T-helper 17 cell (primary cell): ENCODE results near the gene PLA2G4B. TPM values are rescaled to one million over a fixed set of nuclear protein-coding genes. Genes with fewer than 3 reads are reported as not detected.
"Not testable (repeated sequence)": the region's sequence is repeated elsewhere in the genome, so short reads cannot be mapped to it uniquely, and the experiment has no call there.

Experiments used
- ATAC-seq: fragments of 150-1000 bp; cut with Tn5 transposase; 2 replicates; pipeline ENCODE4 v1.10.0; 2021; ENCODE audit warnings: mild to moderate bottlenecking, moderate library complexity
- DNase-seq, 3 donors: peaks; one replicate each; pipeline versions ENCODE4 v3.0.0 to v3.0.0-alpha.2; 2020 to 2021
- H3K9me3 ChIP-seq: one replicate; pipeline ENCODE4 v1.7.0; 2013; ENCODE audit warnings: low read length, mild to moderate bottlenecking; ENCODE audit not compliant: control insufficient read depth, poor library complexity, severe bottlenecking
- H3K27ac Mint-ChIP-seq: one replicate; pipeline ENCODE4 v1.8.0; 2022; ENCODE audit warnings: mild to moderate bottlenecking, moderate library complexity, mixed read lengths
- H3K27me3 Mint-ChIP-seq: one replicate; pipeline ENCODE4 v1.8.0; 2022; ENCODE audit warnings: mixed read lengths
- H3K36me3 Mint-ChIP-seq: one replicate; pipeline ENCODE4 v1.8.0; 2022; ENCODE audit warnings: low read depth, mixed read lengths
- H3K4me1 Mint-ChIP-seq: one replicate; pipeline ENCODE4 v1.8.0; 2022; ENCODE audit warnings: mild to moderate bottlenecking, mixed read lengths
- H3K4me3 Mint-ChIP-seq: one replicate; pipeline ENCODE4 v1.8.0; 2022; ENCODE audit warnings: mild to moderate bottlenecking, moderate library complexity, mixed read lengths
- total RNA-seq, 4 donors: library from RNA in 2 of 4; stranded (reverse) in 2 of 4; gene quantifications; one replicate each; pipeline ENCODE4 v1.2.3 and lab custom pipeline; 2022 to 2026

Gene PLA2G4B
- total RNA-seq, 2 donors from 2014 or later = 23.1 to 34.8 TPM

- H3K9me3 ChIP-seq = no peaks in the 10 kb centered on the region
- Mint-ChIP-seq H3K36me3 (no peaks in the 10 kb centered on the region), H3K4me1 (peaks cover 22% of the 10 kb centered on the region), H3K4me3 (peak overlapping the region; percentile 86), H3K27ac (peak overlapping the region; percentile 89), H3K27me3 (no peaks in the 10 kb centered on the region)
- ATAC-seq = no peak
- no peak for DNase-seq
Observed at GRCh38 chr15:41825572-41826535, 12.8 kb upstream of the PLA2G4B start.

GRCh38 chr15:41827290-41827879, 11.3 kb upstream of the PLA2G4B start:
- ATAC-seq (peak; percentile 10), DNase-seq (peak; percentile 15 to 46 (median 46))
- H3K4me1 Mint-ChIP-seq = peaks cover 32% of the 10 kb centered on the region
- no peaks in the 10 kb centered on the region for H3K36me3 Mint-ChIP-seq
- peak overlapping the region; percentile 100 for H3K4me3 Mint-ChIP-seq
- H3K27ac Mint-ChIP-seq = peak overlapping the region; percentile 96
- no peaks in the 10 kb centered on the region for H3K27me3 Mint-ChIP-seq
- no peaks in the 10 kb centered on the region for H3K9me3 ChIP-seq

- H3K36me3 Mint-ChIP-seq = no peaks in the 10 kb centered on the region
- H3K27ac Mint-ChIP-seq = peak within 1 kb of the TSS; percentile 96
- H3K4me1 Mint-ChIP-seq = peaks cover 38% of the 10 kb centered on the region
- DNase-seq (peak; percentile 94 to 99 (median 95)), ATAC-seq (peak; percentile 95)
- peak within 1 kb of the TSS; percentile 100 for H3K4me3 Mint-ChIP-seq
- H3K27me3 Mint-ChIP-seq = no peaks in the 10 kb centered on the region
- H3K9me3 ChIP-seq = no peaks in the 10 kb centered on the region
Observed at GRCh38 chr15:41827880-41828806, 10.5 kb upstream of the PLA2G4B start, which contains the start of gene JMJD7. TSS of gene JMJD7 (plus strand) at chr15:41828092. CDS start at chr15:41828125, 33 bp downstream.

- peaks cover 42% of the 10 kb centered on the region for H3K4me1 Mint-ChIP-seq
- H3K36me3 Mint-ChIP-seq = no peaks in the 10 kb centered on the region
- peak overlapping the region; percentile 96 for H3K27ac Mint-ChIP-seq
- no peaks in the 10 kb centered on the region for H3K27me3 Mint-ChIP-seq
- DNase-seq (no peak), ATAC-seq (no peak)
- H3K9me3 ChIP-seq = no peaks in the 10 kb centered on the region
- peak overlapping the region; percentile 100 for H3K4me3 Mint-ChIP-seq
Observed at GRCh38 chr15:41828807-41829141, 9.9 kb upstream of the PLA2G4B start.

- H3K27me3 Mint-ChIP-seq = no peaks in the 10 kb centered on the region
- ATAC-seq (no peak), DNase-seq (no peak)
- no peaks in the 10 kb centered on the region for H3K36me3 Mint-ChIP-seq
- H3K27ac Mint-ChIP-seq = no peak overlapping the region
- no peaks in the 10 kb centered on the region for H3K9me3 ChIP-seq
- peaks cover 45% of the 10 kb centered on the region for H3K4me1 Mint-ChIP-seq
- no peak overlapping the region for H3K4me3 Mint-ChIP-seq
Observed at GRCh38 chr15:41829959-41830646, 8.5 kb upstream of the PLA2G4B start.

GRCh38 chr15:41831291-41831690, 7.4 kb upstream of the PLA2G4B start:
- H3K27me3 Mint-ChIP-seq, H3K36me3 Mint-ChIP-seq, DNase-seq, H3K9me3 ChIP-seq: not testable (repeated sequence)
- ATAC-seq = peak; percentile 40
- H3K4me3 Mint-ChIP-seq = peak overlapping the region; percentile 36
- H3K27ac Mint-ChIP-seq = peak overlapping the region; percentile 78
- H3K4me1 Mint-ChIP-seq = peaks cover 48% of the 10 kb centered on the region

GRCh38 chr15:41832208-41832607, 6.4 kb upstream of the PLA2G4B start:
- no peaks in the 10 kb centered on the region for H3K36me3 Mint-ChIP-seq
- H3K9me3 ChIP-seq = no peaks in the 10 kb centered on the region
- DNase-seq = no peak
- no peak overlapping the region for H3K4me3 Mint-ChIP-seq
- peak overlapping the region; percentile 78 for H3K27ac Mint-ChIP-seq
- no peak for ATAC-seq
- no peaks in the 10 kb centered on the region for H3K27me3 Mint-ChIP-seq
- peaks cover 48% of the 10 kb centered on the region for H3K4me1 Mint-ChIP-seq

GRCh38 chr15:41832875-41833274, 5.8 kb upstream of the PLA2G4B start:
- Mint-ChIP-seq H3K4me1 (peaks cover 44% of the 10 kb centered on the region), H3K4me3 (peak overlapping the region; percentile 65), H3K36me3 (no peaks in the 10 kb centered on the region), H3K27ac (peak overlapping the region; percentile 78), H3K27me3 (no peaks in the 10 kb centered on the region)
- DNase-seq (no peak), ATAC-seq (no peak)
- H3K9me3 ChIP-seq = no peaks in the 10 kb centered on the region

GRCh38 chr15:41834096-41834495, 4.6 kb upstream of the PLA2G4B start:
- ATAC-seq (no peak), DNase-seq (no peak)
- Mint-ChIP-seq H3K27ac (no peak overlapping the region), H3K27me3 (no peaks in the 10 kb centered on the region), H3K36me3 (no peaks in the 10 kb centered on the region), H3K4me1 (peaks cover 36% of the 10 kb centered on the region), H3K4me3 (no peak overlapping the region)
- H3K9me3 ChIP-seq = no peaks in the 10 kb centered on the region

GRCh38 chr15:41836073-41836472, 2.6 kb upstream of the PLA2G4B start:
- H3K4me3 Mint-ChIP-seq = no peak overlapping the region
- DNase-seq (no peak), ATAC-seq (no peak)
- H3K4me1 Mint-ChIP-seq = peaks cover 28% of the 10 kb centered on the region
- no peaks in the 10 kb centered on the region for H3K36me3 Mint-ChIP-seq
- H3K27me3 Mint-ChIP-seq = no peaks in the 10 kb centered on the region
- H3K9me3 ChIP-seq = no peaks in the 10 kb centered on the region
- H3K27ac Mint-ChIP-seq = no peak overlapping the region

GRCh38 chr15:41836713-41837454, 1.8 kb upstream of the PLA2G4B start:
- no peaks in the 10 kb centered on the region for H3K36me3 Mint-ChIP-seq
- H3K27me3 Mint-ChIP-seq = no peaks in the 10 kb centered on the region

More at GRCh38 chr15:41836713-41837454, 1.8 kb upstream of the PLA2G4B start:
- ATAC-seq = no peak
- Mint-ChIP-seq H3K4me1 (peaks cover 20% of the 10 kb centered on the region), H3K4me3 (no peak overlapping the region), H3K27ac (no peak overlapping the region)
- no peak for DNase-seq
- no peaks in the 10 kb centered on the region for H3K9me3 ChIP-seq
